ENCODE data around the gene CDC42BPG.

CDC42BPG gene, protein sequence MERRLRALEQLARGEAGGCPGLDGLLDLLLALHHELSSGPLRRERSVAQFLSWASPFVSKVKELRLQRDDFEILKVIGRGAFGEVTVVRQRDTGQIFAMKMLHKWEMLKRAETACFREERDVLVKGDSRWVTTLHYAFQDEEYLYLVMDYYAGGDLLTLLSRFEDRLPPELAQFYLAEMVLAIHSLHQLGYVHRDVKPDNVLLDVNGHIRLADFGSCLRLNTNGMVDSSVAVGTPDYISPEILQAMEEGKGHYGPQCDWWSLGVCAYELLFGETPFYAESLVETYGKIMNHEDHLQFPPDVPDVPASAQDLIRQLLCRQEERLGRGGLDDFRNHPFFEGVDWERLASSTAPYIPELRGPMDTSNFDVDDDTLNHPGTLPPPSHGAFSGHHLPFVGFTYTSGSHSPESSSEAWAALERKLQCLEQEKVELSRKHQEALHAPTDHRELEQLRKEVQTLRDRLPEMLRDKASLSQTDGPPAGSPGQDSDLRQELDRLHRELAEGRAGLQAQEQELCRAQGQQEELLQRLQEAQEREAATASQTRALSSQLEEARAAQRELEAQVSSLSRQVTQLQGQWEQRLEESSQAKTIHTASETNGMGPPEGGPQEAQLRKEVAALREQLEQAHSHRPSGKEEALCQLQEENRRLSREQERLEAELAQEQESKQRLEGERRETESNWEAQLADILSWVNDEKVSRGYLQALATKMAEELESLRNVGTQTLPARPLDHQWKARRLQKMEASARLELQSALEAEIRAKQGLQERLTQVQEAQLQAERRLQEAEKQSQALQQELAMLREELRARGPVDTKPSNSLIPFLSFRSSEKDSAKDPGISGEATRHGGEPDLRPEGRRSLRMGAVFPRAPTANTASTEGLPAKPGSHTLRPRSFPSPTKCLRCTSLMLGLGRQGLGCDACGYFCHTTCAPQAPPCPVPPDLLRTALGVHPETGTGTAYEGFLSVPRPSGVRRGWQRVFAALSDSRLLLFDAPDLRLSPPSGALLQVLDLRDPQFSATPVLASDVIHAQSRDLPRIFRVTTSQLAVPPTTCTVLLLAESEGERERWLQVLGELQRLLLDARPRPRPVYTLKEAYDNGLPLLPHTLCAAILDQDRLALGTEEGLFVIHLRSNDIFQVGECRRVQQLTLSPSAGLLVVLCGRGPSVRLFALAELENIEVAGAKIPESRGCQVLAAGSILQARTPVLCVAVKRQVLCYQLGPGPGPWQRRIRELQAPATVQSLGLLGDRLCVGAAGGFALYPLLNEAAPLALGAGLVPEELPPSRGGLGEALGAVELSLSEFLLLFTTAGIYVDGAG (N-terminal part only)

DNA sequence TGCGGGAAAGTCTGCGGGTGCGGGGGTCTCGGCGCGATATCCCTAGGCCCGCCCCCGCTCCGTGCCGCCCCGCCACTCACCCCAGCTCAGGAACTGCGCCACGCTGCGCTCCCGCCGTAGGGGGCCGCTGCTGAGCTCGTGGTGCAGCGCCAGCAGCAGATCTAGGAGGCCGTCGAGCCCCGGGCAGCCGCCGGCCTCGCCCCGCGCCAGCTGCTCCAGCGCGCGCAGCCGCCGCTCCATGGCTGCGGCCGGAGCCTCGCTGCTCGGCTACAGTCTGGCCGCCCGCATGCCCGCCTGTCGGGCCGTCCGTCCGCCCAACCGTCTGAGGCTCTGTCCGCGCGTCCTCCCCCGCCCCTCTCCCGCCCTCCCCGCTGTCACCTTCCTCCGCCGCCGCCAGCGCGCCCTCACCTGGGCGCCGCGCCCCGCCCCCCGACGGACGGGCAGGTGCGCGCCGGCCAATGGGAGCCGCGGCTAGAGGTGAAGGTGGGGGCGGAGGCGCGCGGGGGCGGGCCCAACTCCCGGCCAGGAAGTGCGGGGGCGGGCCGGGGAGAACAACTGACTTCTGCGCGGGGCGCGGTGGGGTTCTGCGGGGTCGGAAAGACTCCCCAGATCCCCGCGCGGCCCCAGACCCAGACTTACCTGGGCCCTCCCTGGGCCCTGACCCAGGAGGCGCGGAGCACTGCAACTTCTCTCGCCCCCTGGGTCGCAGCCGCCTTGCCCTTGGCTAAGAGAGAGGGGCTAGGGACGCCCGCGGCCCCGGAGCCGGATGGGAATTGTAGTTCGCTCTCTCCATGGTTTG, at the start of gene CDC42BPG:
CDC42BPG (minus strand) TSS at position 324 of the 799 bp plus-strand sequence; CDS start at position 240, 84 bp downstream.
- in situ Hi-C loops (cut with MboI; ENCODE audit: low sequenced_read_pairs): loop anchor here (5.0 kb wide), 1 partner anchor 48 kb away; no protein-coding TSS in a partner anchor

DNA sequence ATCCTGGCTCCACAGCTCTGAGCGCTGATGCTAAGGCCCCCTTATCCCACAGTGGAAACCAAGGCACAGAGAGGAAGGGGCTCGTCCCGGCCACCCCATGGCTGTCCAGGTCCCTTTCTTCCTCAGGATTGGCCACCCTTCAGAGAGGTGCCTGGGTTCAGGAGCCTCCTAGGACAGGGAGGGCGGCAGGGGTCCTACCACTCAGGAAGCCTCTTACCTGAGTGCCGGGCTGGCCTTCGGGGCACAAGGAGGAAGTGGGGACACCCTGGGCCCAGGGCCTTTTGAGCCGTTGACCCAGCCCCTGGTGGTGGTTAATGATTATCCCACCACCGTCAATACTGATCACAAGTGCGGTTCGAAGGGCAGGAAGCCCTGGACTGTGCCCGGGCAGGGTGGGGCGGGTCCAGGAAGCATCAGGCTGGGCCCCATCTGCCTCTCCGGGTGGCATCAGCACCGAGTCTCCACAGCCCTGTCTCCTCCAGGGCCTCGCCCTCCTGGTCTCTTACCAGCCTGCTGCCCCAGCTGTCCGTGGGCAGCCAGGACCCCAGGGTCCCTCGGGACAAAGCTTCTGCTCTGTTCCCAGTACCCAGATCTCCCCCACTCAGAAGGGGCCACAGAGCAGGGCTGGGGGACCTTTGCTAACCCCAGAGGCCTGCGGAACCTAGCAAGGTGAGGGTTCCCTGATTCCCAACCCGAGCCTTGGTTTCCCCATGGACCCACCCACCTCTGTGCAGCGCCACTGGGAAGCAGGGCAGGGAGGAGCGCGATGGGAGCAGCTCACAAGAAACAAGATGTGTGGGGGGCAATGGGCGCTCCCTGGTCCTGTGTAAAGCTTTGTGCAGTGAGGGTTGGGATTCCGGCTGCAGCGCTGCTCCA, 49.0 kb upstream of the CDC42BPG start:
- in situ Hi-C loops (cut with MboI; ENCODE audit: low sequenced_read_pairs): loop anchor here (5.0 kb wide), 1 partner anchor 46 kb away; no protein-coding TSS in a partner anchor

DNA sequence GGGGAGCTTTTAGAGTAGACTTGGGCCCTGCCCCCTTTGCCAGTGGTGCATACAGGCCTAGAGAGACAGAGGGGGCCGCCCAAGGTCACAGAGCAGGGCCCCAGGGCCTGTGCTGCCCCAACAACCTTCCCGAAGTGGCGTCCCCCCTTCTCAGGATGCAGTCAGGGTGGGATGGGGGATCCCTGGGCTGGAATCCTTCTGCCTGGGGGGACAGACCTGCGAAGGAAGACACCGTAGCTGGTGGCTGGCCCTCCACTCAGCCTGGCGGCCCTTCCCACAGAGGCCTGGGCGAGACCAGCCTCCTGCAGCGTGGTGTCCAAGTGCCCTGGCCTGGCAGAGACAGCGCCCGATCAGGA, 48.4 kb upstream of the CDC42BPG start:
- in situ Hi-C loops (cut with MboI; ENCODE audit: low sequenced_read_pairs): loop anchor here (5.0 kb wide), 1 partner anchor 46 kb away; no protein-coding TSS in a partner anchor

- in situ Hi-C loops (cut with MboI; ENCODE audit: low sequenced_read_pairs): loop anchor here (5.0 kb wide), 1 partner anchor 45 kb away; no protein-coding TSS in a partner anchor
Measured at GRCh38 chr11:64892411-64892831, 48.0 kb upstream of the CDC42BPG start.

DNA sequence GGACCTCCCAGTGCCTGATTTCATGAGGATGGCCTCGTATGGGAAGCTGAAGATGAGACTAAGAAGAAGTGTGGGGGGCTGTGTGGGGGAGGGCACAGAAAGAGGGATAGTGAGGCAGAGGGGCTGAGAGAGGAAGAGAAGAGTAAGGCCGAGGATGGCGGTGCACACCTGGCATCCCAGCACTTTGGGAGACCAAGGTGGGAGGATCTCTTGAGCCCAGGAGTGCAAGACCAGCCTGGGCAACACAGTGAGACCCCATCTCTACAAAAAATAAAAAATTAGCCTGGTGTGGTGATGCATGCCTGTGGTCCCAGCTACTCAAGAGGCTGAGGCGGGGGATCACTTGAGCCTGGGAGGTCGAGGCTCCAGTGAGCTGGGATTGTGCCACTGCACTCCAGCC, 47.4 kb upstream of the CDC42BPG start:
- in situ Hi-C loops (cut with MboI; ENCODE audit: low sequenced_read_pairs): loop anchor here (5.0 kb wide), 1 partner anchor 45 kb away; no protein-coding TSS in a partner anchor

DNA sequence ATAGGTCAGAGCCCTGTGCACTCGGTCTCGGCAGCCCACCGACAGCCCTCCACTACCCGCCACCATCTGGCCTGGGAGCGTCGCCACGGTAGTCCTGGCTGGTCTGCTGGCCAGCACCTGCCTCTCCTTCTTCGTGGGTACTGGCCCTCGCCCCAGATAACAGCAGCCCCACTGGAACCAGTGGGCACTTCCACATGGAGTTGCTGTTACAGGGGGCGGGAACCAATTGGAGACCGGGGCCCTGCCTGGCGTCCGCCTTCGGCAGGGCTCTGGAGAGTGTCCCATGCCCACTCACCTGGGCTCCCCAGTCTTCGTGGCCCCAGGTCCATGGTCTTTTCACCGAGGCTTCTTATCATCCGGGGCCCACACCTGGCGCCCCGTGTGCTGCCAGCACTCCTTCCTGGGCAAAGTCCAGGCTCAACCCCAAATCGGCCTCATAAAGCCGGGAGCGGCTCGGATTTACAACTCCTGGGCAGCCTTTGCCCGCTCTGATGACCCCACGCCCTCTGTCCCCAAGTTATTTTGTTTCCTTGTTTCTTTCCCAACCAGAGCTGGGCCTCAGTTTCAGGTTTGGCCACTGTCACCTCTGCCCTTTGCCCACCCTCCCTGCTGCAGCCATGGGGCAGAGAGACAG, 46.9 kb upstream of the CDC42BPG start:
- in situ Hi-C loops (cut with MboI; ENCODE audit: low sequenced_read_pairs): loop anchor here (5.0 kb wide), 1 partner anchor 44 kb away; no protein-coding TSS in a partner anchor

DNA sequence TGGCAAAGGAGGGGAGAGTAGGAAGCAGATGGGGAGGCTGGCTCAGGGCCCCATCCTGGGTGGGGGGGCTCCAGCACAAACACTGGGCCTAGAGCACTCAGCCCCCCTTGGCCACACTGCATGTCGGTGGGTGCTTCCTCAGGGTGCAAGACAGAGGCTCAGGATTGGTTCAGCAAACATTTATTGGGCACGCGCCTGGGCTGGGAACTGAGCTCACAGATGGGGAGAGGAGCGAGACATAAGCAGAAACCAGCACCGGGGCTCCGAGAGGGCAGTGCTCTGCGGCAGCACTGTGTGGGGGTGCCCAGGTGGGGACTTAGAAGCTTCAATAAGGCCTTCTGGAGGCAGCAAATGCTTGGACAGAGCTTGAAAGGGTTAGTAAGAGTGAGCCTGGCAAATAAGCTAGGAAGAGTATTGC, 46.1 kb upstream of the CDC42BPG start:
- in situ Hi-C loops (cut with MboI; ENCODE audit: low sequenced_read_pairs): loop anchor here (5.0 kb wide), 1 partner anchor 43 kb away; no protein-coding TSS in a partner anchor

GRCh38 chr11:64888729-64889511, 44.5 kb upstream of the CDC42BPG start:
- in situ Hi-C loops (cut with MboI; ENCODE audit: low sequenced_read_pairs): no loop called here

DNA sequence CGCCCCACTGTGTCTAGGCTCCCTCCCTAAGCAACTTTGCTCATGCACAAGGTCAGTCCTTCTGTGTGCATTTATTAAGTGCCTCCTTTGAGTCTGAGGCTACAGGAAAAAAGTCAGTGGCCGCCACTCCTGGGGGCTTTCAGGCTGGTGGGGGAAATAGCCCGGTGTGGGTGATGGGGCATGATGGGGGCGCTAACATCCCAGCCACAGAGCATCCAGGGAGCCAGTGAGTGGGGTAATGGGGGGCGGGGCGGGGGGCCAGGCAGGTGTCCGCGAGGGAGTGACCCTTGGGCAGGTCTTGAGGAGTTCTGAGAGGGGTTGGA, 43.9 kb upstream of the CDC42BPG start:
- in situ Hi-C loops (cut with MboI; ENCODE audit: low sequenced_read_pairs): no loop called here

GRCh38 chr11:64887757-64888405, 43.4 kb upstream of the CDC42BPG start:
- in situ Hi-C loops (cut with MboI; ENCODE audit: low sequenced_read_pairs): no loop called here

GRCh38 chr11:64887234-64887756, 42.8 kb upstream of the CDC42BPG start:
- in situ Hi-C loops (cut with MboI; ENCODE audit: low sequenced_read_pairs): no loop called here

DNA sequence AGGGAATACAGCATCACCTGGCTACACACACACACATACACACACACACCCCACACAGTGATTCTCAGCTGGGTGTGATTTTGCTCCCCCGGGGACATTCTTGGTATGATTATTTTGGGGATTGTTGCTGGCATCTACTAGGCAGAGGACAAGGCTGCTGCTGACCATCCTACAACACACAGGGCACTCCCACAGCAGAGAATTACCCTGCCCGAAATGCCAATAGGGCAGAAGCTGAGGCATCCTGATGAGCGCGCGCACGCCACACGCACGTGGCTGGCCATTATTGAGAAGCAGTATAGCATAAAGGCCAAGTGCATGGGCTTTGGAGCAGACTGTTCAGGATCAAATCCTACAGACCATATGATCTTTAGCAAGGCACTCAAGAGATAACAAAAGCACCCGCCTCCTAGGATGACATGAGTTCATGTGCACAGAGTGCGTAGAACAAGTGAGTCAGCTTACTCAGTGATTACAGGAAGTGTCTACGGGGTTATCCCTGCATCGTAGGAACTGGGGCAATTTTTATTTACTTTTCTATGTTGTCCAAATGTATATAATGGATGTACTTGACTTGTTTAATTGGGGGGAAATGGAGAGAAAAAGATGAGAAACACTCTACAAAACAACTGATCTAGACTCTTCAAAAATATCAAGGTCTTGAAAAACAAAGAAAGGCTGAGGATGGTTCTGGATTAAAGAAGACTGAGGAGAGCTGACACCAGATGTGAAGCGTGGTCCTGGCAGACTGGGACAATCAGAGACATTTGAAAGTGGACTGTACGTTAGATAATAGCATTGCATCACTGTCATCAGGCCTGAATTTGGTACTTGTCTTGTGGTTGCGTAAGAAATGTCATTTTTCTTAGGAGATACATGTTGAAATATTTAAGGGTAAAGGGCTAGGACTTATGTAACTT, 41.2 kb upstream of the CDC42BPG start:
- in situ Hi-C loops (cut with MboI; ENCODE audit: low sequenced_read_pairs): no loop called here

- in situ Hi-C loops (cut with MboI; ENCODE audit: low sequenced_read_pairs): no loop called here
Measured at GRCh38 chr11:64884019-64884418, 39.6 kb upstream of the CDC42BPG start.

DNA sequence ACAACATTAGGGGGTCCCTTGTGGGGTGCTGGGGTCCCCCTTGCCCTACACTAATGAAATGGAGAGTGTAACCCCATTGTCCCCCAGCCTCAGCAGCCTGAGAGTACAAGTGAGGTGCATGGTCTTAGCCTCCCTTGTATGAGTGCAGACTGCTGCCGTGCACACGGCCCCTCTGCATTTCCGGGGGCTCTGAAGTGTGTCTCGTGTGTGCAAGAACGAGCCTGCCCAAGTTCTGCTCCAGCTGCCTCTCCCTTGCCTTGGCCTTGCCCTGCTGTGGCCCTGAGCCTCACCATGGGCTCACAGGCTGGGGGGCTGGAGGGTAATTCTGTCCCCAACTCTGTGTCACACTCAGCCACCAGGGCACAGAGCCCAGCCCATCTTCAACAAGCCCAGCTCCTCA, 39.1 kb upstream of the CDC42BPG start:
- in situ Hi-C loops (cut with MboI; ENCODE audit: low sequenced_read_pairs): no loop called here

- in situ Hi-C loops (cut with MboI; ENCODE audit: low sequenced_read_pairs): no loop called here
Measured at GRCh38 chr11:64882243-64882642, 37.8 kb upstream of the CDC42BPG start.

DNA sequence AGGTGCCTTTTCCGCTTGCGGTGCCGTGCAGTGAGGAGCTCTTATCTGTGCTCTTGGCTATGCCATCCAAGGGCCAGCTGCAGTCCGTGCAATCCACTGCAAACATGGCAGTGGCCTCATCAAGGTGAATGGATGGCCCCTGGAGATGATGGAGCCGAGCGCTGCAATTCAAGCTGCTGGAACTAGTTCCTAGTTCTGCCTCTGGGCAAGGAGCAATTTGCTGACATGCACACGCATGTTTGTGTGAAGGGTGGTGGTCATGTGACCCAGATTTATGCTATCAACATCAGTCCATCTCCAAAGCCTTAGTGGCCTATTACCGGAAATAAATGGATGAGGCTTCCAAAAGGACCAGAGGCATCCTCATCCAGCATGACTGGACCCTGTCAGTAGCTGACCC, 37.0 kb upstream of the CDC42BPG start:
- in situ Hi-C loops (cut with MboI; ENCODE audit: low sequenced_read_pairs): no loop called here
